ENCODE data around the gene GLIPR2.
"Not testable (repeated sequence)": the region's sequence is repeated elsewhere in the genome, so short reads cannot be mapped to it uniquely, and the experiment has no call there.

Gene GLIPR2

DNA sequence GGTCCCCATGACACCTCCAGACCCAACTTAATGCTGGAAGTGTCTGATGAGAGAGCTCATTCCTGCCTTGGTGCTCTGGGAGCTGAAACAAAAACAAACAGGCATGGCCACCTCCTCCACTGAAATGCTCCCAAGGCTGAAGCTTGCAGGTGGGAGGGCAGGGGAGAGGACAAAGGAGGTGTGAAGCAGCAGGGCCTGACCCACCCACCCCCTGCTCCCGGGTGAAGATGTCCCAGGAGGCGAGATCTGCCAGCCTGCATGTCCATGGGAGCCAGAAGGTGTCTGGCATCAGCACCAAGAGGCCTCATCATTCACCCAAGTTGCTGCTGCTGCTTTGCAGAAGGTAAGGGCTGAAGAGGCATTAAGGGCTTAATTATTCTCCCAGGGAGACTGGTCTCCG, 28.5 kb downstream of the GLIPR2 start:
- DNase-seq: peak in 1 of 3 experiments; percentile 2

DNA sequence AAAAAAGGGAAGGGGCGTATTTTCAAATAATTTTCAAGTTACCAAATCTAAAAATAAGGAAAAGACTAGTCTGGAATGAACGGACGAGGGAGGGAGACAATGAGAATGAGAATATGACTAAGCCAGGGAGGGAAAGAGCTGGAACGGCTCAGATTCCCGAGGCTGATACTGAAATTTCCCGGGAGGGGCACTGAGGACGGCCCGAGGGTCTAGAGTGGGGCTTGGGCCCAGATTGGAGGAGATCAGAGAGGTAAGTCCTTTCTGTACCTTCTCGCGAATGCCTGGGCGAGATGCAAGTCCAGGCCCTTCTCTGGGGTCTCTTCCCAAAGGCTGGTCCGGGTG, 29.3 kb downstream of the GLIPR2 start:
- DNase-seq: no peak

DNA sequence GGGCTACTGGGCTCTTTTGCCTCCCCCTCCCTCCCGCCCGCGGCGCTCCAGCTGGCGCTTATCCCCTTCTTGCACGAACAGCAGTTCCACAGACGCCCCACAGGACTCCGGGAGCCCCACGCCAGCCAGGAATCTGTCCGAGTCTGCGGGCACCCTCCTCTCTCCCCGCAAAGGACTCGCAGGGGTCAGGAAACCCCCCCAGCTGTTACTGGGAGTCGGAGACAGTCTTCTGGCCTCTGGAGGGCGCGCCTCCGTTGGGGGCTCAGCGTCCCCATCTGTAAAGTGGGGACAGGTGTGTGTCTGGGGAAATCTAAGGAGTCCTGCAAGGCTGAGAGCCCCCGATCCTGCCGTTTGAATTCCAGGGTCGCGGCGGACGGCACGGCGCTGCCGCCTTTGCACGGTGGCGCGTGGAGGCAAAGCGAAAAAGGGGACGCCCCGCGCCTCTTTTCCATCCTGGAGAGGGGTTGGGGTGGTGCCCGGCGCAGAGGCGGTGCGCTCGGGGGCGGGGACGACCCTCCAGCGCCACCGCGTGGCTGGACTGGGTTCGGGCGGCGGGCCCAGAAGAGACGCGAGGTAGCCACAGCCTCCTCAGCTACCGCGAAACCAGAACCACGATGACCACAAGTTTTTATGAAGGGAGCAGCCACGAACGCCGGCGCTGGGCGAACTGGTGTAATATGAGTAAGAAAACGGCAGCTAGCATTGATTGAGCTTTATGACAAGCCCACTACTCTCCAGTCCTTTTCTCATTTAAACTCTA, 29.8 kb downstream of the GLIPR2 start:
- peak; percentile 47 to 65 (median 52) for DNase-seq

DNA sequence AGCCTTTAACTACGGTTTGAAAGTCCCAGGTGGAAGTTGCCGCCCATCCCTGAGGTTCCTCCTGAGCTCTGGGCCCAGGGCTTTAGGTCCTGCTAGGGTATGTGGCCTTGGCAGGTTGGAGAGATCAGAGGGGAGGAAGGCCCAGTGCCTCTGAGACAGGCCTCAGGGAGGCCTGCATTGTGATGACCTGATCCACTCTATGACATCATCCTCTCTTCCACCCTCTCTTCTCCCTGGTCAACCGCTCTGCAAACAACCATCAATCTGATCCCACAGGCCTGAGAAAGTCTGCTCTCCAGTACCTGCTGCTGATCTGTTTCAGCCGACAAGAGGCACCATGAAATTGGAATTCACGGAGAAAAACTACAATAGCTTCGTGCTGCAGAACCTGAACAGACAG, 32.6 kb downstream of the GLIPR2 start, which contains the start of gene CCIN:
Gene CCIN, plus strand, starts transcription at position 223 of the 400 bp plus-strand sequence. Its CDS starts 115 bp downstream, at position 338.
- DNase-seq: no peak

- no peak for DNase-seq
Observed at GRCh38 chr9:36169708-36170107, 33.2 kb downstream of the GLIPR2 start.

- DNase-seq: no peak
Observed at GRCh38 chr9:36170531-36170930, 34.0 kb downstream of the GLIPR2 start.

- no peak for DNase-seq
Observed at GRCh38 chr9:36173861-36174260, 37.3 kb downstream of the GLIPR2 start.

- no peak for DNase-seq
Observed at GRCh38 chr9:36174271-36174670, 37.7 kb downstream of the GLIPR2 start.

DNA sequence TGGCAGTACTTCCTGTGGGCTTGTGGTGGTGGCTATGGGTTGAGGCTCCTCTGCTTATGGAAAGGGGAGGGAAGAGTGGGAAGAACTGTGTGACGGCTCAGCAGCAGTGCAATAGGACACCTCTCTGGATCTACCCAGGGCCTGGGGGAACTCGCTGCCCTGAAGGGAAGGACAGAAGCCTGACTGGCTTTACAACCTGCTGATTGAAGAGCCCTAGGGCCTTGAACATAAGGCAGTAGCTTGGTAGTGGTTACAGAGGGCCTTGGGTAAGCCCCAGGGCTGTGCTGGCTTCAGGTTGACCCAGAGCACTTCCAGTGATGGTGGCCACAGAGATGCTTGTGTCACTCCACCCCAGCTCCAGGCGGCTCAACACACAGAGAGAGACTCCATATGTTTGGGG, 38.2 kb downstream of the GLIPR2 start:
- DNase-seq: no peak

DNA sequence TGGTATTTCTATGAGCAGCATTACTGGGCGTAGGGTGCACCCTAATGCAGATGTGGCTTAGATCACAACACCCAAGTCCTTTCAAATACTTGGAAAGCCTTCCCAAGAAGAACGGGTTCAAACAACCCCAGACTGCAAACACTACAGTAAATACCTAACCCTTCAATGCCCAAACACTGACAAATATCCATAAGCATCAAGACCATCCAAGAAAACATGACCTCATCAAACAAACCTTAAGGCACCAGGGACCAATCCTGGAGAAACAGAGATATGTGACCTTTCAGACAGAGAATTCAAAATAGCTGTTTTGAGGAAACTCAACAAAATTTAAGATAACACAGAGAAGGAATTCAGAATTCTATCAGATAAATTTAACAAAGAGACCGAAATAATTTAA, 38.7 kb downstream of the GLIPR2 start:
- not testable (repeated sequence) for DNase-seq

DNA sequence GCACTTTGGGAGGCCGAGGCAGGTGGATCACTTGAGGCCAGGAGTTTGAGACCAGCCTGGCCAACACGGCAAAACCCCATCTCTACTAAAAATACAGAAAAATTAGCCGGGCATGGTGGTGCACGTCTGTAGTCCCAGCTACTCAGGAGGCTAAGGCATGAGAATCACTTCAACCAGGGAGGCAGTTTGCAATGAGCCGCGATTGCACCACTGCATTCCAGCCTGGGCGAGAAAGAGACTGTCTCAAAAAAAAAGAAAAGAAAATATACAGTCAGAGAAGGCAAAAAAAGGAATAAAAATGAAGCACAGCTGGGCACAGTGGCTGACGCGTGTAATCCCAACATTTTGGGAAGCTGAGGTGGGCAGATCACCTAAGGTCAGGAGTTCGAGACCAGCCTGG, 40.0 kb downstream of the GLIPR2 start:
- not testable (repeated sequence) for DNase-seq

- DNase-seq: no peak
Observed at GRCh38 chr9:36177571-36177970, 41.0 kb downstream of the GLIPR2 start.

DNA sequence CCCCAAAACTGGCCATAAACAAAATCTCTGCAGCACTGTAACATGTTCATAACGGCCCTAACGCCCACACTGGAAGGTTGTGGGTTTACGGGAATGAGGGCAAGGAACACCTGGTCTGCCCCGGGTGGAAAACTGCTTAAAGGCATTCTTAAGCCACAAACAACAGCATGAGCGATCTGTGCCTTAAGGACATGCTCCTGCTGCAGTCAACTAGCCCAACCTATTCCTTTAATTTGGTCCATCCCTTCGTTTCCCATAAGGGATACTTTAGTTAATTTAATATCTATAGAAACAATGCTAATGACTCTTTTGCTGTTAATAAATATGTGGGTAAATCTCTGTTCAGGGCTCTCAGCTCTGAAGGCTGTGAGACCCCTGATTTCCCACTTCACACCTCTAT, 43.7 kb downstream of the GLIPR2 start:
- DNase-seq: not testable (repeated sequence)

- DNase-seq: no peak
Observed at GRCh38 chr9:36187414-36187813, 50.9 kb downstream of the GLIPR2 start.

DNA sequence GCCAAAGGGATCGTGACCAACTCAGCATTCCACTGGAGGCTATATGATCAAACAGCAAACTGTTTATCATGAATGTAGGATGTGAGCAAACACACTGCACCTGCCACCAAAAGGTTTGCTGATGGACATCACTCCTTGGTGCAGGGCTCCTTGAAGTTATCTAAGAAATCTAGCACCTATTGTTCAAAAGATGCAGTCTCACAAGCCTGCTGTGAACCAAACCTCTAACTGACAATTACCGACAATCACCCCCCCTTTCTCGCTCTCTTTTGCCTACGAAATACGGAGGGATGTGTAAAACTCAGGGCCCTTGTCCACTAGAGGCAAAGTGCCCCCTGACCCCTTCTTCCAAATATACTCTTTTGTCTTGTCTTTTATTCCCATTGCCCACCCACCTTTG, 51.7 kb downstream of the GLIPR2 start:
- no peak for DNase-seq

- DNase-seq: peak in 1 of 3 experiments; percentile 56
Observed at GRCh38 chr9:36189976-36190375, 53.4 kb downstream of the GLIPR2 start.

GRCh38 chr9:36190388-36191289, 54.1 kb downstream of the GLIPR2 start, which contains the start of gene CLTA:
Gene CLTA (plus strand): TSS chr9:36190921. CDS start chr9:36191057, 136 bp downstream.
- DNase-seq: peak; percentile 91 to 98 (median 92)

GRCh38 chr9:36191290-36191645, 54.7 kb downstream of the GLIPR2 start:
- DNase-seq: peak in 2 of 3 experiments; percentile 5 to 60

DNA sequence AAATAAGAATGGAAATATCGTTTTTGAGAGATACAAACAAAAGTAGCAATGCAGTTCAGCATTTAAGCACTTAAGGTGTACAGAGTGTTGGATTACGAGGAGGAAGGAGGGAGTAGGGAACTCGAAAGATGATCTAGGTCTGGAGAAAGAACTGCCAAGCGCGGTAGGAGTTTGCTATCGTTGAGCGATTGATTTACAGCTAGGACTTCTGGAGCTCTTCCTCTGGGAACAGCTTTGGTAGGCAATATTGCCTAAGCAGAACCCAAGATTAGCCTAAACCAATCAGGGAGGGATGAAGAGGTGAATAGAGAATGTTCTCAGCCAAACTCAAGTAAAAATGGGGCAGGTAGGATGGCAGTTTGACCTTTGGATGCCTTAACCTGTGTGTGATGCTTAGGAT, 55.2 kb downstream of the GLIPR2 start:
- peak in 1 of 3 experiments; percentile 18 for DNase-seq

DNA sequence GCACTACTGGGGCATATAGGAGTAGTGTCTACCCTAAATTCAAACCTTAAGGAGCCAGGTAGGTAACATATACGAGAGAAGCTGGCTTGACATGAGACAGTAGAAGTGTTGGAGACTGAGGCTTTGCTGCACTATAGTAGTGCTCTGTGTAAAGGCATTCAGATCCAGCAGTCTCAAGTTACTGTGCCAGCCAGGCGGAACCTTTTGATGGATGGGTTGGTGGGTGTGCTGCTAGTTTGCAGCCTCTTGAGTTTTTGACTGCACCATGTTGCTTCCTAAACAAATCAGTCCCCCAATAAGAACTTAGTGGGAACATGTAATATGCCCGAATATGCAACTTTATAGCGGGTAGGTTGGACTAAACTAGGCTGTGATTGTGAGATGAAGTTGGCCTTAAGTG, 55.7 kb downstream of the GLIPR2 start:
- no peak for DNase-seq

GRCh38 chr9:36193023-36193422, 56.5 kb downstream of the GLIPR2 start:
- DNase-seq: no peak

- DNase-seq: peak in 1 of 3 experiments; percentile 44
Observed at GRCh38 chr9:36194326-36195000, 57.9 kb downstream of the GLIPR2 start.

DNA sequence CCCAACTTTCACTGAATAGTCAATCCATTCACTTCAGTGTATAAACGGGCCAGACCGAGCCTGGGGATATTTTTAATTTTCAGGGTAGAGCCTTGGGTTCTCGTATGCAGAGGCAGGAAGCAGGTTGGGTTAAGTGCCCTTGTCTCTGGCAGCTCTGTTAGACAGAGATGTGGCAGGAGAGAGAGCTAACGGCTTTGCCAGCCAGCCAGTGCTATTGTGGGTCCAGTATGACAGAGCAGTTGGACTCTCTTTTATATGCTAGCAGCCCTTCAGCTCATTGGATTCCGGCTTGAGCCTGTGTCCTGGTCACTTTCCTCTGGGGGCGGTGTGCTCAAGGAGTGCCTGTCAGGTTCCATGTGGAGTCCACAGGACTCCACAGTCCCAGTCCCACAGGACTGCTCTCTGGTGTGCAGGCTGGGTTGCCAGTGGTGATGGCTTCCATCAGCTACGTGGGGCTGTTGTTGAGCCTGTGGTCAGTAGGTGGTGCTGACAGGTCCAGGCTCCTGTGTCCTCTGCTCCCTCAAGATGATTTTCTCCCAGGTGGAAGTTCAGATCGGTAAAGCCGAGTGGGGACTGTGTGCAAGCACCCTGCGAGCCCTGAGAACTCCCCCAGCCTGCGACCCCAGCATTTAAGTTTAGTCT, 68.5 kb downstream of the GLIPR2 start:
- DNase-seq: no peak
